Endodermal cell (in vitro differentiated cells): ENCODE measurements around the gene CWC25. TPM values are rescaled to one million over a fixed set of nuclear protein-coding genes. Genes with fewer than 3 reads are reported as not detected.

Experiments
- DNase-seq: peaks from one replicate; pipeline ENCODE4 v3.0.0-alpha.2; 2017
- H3K27ac ChIP-seq: 2 replicates; pipeline ENCODE4 v1.5.1; 2013; ENCODE audit warnings: mild to moderate bottlenecking, low read depth, low read length, moderate library complexity
- H3K27me3 ChIP-seq: 2 replicates; pipeline ENCODE4 v1.6.1; 2013; ENCODE audit warnings: mild to moderate bottlenecking, low read length, moderate library complexity; ENCODE audit not compliant: insufficient read depth, control insufficient read depth, poor library complexity, severe bottlenecking
- H3K36me3 ChIP-seq: 2 replicates; pipeline ENCODE4 v1.7.0; 2013; ENCODE audit warnings: mild to moderate bottlenecking, low read length, moderate library complexity; ENCODE audit not compliant: control insufficient read depth, insufficient read depth
- H3K4me1 ChIP-seq: one replicate; pipeline ENCODE4 v1.7.0; 2013; ENCODE audit warnings: low read length; ENCODE audit not compliant: control insufficient read depth, insufficient read depth
- H3K4me3 ChIP-seq: 2 replicates; pipeline ENCODE4 v1.5.1; 2013; ENCODE audit warnings: mild to moderate bottlenecking, low read length, moderate library complexity
- H3K9ac ChIP-seq: 2 replicates; pipeline ENCODE4 v1.6.1; 2013; ENCODE audit warnings: mild to moderate bottlenecking, low read length, moderate library complexity; ENCODE audit not compliant: poor library complexity, severe bottlenecking; ENCODE audit errors: extremely low read depth
- H3K9me3 ChIP-seq: 2 replicates; pipeline ENCODE4 v1.6.1; 2013; ENCODE audit warnings: mild to moderate bottlenecking, low read length, moderate library complexity; ENCODE audit not compliant: control insufficient read depth
- H3K27ac Mint-ChIP-seq: 2 replicates; pipeline ENCODE4 v1.8.0; 2020; ENCODE audit warnings: mixed read lengths
- H3K27me3 Mint-ChIP-seq: 2 replicates; pipeline ENCODE4 v1.8.0; 2021; ENCODE audit warnings: mild to moderate bottlenecking, mixed read lengths; ENCODE audit not compliant: insufficient read depth
- H3K36me3 Mint-ChIP-seq: 2 replicates; pipeline ENCODE4 v1.8.0; 2020; ENCODE audit warnings: low read depth, mixed read lengths
- H3K4me1 Mint-ChIP-seq: 2 replicates; pipeline ENCODE4 v1.8.0; 2020; ENCODE audit warnings: mixed read lengths
- H3K4me3 Mint-ChIP-seq: 2 replicates; pipeline ENCODE4 v1.8.0; 2020; ENCODE audit warnings: mild to moderate bottlenecking, moderate library complexity, mixed read lengths
- H3K9me3 Mint-ChIP-seq: 2 replicates; pipeline ENCODE4 v1.8.0; 2020; ENCODE audit warnings: mild to moderate bottlenecking, mixed read lengths
- WGBS, 2 experiments: methylation state at CpG; one replicate each; pipeline versions ENCODE4 v1.1.5 to v1.1.7; 2013; ENCODE audit warnings: missing lambda C conversion rate in 2 of 2, mixed read lengths in 1 of 2; ENCODE audit not compliant: insufficient coverage in 1 of 2, insufficient read length in 1 of 2; 5-methylcytosine and 5-hydroxymethylcytosine counted together
- microRNA-seq: library from miRNA; unstranded; fragments of <30 nt; microRNA quantifications from one replicate; pipeline ENCODE4 v1.2.0, GENCODE V29; 2020; ENCODE audit warnings: borderline microRNAs expressed
- total RNA-seq, 2 donors: library from RNA; stranded (reverse); fragmentation: NEBNext Ultra II Directional in 1 of 2; extraction: Animal tissue kit (Norgen Biotek cat#: 25700) in 1 of 2; gene quantifications; 2 replicates in 1 of 2; 3 replicates in 1 of 2; pipeline ENCODE4 v1.2.1, GENCODE V29; 2021
- TF ChIP-seq, protein P1 (sequence below): fragments of 200-600 bp; sonication (generic); conservative IDR thresholded peaks from 2 replicates; pipeline ENCODE4 v1.5.0; 2021; ENCODE audit warnings: antibody characterized with exemption, mild to moderate bottlenecking

The CWC25 gene
- total RNA-seq, 2 donors from 2014 or later, result 14.6 to 15.0 TPM

DNA sequence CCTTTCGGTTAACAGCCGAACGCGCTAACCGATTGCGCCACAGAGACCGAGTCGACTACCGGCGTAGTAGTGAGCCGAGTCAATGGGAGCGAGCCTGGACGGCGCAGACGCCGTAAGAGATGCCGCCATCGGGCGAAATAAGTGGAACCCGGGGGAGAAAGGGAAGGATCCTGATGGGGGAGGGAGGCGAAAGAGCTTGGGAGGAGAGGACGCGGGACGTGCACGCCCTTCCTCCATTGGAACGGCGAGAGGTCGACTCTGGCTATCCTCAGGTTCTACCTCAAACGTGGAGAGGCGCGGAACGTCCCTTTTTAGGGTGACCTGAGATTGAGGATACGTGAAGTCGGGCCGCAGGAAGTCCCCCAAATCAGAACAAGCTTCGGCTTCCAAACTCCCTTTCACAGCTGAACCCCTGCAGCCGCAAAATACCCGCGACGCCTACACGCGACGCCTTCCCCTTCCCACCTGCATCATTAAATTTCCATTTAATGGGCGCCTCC lies 73.3 kb downstream of the CWC25 start:
- Histone ChIP-seq H3K9me3 (no peaks in the 10 kb centered on the region), H3K4me1 (no peaks in the 10 kb centered on the region), H3K27ac (peak overlapping the region; percentile 58), H3K9ac (peak overlapping the region; percentile 67), H3K36me3 (peaks cover 22% of the 10 kb centered on the region), H3K27me3 (no peaks in the 10 kb centered on the region), H3K4me3 (peak overlapping the region; percentile 99)
- Mint-ChIP-seq H3K27me3 (no peaks in the 10 kb centered on the region), H3K36me3 (peaks cover 18% of the 10 kb centered on the region), H3K4me3 (peak overlapping the region; percentile 92), H3K9me3 (no peaks in the 10 kb centered on the region), H3K27ac (peak overlapping the region; percentile 98), H3K4me1 (peaks cover 9% of the 10 kb centered on the region)
- DNase-seq, result peak; percentile 97
- TF ChIP-seq, protein P1, sequence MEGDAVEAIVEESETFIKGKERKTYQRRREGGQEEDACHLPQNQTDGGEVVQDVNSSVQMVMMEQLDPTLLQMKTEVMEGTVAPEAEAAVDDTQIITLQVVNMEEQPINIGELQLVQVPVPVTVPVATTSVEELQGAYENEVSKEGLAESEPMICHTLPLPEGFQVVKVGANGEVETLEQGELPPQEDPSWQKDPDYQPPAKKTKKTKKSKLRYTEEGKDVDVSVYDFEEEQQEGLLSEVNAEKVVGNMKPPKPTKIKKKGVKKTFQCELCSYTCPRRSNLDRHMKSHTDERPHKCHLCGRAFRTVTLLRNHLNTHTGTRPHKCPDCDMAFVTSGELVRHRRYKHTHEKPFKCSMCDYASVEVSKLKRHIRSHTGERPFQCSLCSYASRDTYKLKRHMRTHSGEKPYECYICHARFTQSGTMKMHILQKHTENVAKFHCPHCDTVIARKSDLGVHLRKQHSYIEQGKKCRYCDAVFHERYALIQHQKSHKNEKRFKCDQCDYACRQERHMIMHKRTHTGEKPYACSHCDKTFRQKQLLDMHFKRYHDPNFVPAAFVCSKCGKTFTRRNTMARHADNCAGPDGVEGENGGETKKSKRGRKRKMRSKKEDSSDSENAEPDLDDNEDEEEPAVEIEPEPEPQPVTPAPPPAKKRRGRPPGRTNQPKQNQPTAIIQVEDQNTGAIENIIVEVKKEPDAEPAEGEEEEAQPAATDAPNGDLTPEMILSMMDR, result no peak
- 0 to 1% methylated on average over 31 to 44 of the region's 44 CpGs for WGBS, 2 experiments

DNA sequence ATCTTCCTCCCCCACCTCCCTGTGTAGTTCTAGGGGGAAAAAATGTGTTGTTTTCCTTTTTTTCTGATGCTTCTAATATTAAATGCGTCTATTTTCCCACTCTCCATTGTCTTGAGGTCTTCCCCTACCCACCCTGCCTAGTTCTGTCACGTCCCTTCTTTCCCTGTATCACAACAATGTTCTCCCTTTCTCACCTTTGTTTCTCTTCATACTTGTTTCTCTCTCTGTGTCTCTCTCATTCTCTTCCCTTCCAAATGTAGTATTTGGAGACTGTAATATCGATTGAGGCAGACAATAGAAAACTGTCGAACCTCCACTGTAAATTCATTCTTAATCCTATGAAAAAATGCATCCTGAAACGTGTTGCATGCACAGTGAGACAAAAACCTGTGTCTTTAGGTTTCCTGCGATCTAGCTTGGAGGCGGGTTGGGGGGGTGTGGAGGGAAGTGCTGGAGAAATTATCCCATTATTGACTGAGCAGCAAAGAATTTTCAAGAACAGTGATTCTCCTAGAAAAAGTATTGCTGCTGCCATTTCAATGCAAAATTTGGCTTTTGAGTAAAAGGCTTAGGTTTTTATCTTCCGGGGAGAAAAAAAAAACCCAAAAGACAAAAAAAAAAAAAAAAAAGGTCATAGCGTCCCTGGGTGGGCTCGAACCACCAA lies 73.8 kb downstream of the CWC25 start:
- peaks cover 15% of the 10 kb centered on the region for H3K4me1 Mint-ChIP-seq
- Histone ChIP-seq H3K4me1 (no peaks in the 10 kb centered on the region), H3K4me3 (peak overlapping the region; percentile 99), H3K36me3 (peaks cover 16% of the 10 kb centered on the region), H3K9ac (peak overlapping the region; percentile 46), H3K27ac (no peak overlapping the region), H3K9me3 (no peaks in the 10 kb centered on the region), H3K27me3 (no peaks in the 10 kb centered on the region)
- H3K27me3 Mint-ChIP-seq, result no peaks in the 10 kb centered on the region
- H3K4me3 Mint-ChIP-seq, result peak overlapping the region; percentile 92
- DNase-seq, result peak; percentile 63
- H3K9me3 Mint-ChIP-seq, result no peaks in the 10 kb centered on the region
- peak overlapping the region; percentile 98 for H3K27ac Mint-ChIP-seq
- TF ChIP-seq, protein P1, result no peak
- whole genome bisulfite sequencing, 2 experiments, result 3% methylated on average over 7 to 10 of the region's 10 CpGs
- peaks cover 18% of the 10 kb centered on the region for H3K36me3 Mint-ChIP-seq

Small RNA genes within 50 kb of the gene (microRNA-seq; reads per million reads assigned to microRNA genes)
- not detected for gene MIR4727

Other genes starting within 250 kb of the CWC25 start
- 1 to 10 TPM; 2.8 to 5.9 TPM for gene SRCIN1, start 219.4 kb downstream of the CWC25 start, total RNA-seq
- gene EPOP, start 150.4 kb downstream of the CWC25 start, total RNA-seq, result 1 to 10 TPM; 3.2 to 5.0 TPM
- gene MLLT6, start 120.0 kb downstream of the CWC25 start, total RNA-seq, result 100 to 1,000 TPM; 112 to 127 TPM
- 10 to 100 TPM in 1 of 2 donors, 1 to 10 TPM in 1; 8.9 to 11.2 TPM for gene CISD3, start 95.0 kb downstream of the CWC25 start, total RNA-seq
- 100 to 1,000 TPM; 101 to 106 TPM for gene PCGF2, start 77.0 kb downstream of the CWC25 start, total RNA-seq
- 100 to 1,000 TPM; 192 to 244 TPM for gene PSMB3, start 72.6 kb downstream of the CWC25 start, total RNA-seq
- gene PIP4K2B, start 25.8 kb downstream of the CWC25 start, total RNA-seq, result 10 to 100 TPM; 74.3 to 91.6 TPM
- 1,000 to 10,000 TPM; 1,194 to 1,262 TPM for gene RPL23, start 28.4 kb upstream of the CWC25 start, total RNA-seq
- gene LASP1, start 44.7 kb upstream of the CWC25 start, total RNA-seq, result 100 to 1,000 TPM; 168 to 177 TPM
- not detected for gene FBXO47, start 142.1 kb upstream of the CWC25 start, total RNA-seq